Measurements from ENCODE around the gene AOPEP.

The AOPEP gene

DNA sequence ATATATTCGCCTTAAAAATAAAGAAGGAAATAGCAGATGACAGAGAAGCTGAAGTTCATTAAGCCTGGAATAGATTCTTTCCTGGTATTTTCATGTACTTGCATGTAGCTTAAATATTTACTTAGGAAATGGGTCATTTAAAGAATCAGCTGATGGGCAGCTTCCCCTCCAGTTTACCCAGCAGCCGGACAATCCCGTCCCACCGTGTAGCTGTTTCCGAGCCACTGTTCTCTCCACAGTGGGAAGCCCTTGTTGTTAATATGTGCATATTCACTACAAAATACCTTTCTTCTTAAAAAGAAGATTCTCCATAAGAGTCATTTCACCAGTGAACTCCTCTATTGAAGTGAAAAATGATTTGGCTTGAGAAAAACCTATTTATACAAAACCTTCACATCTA lies 404.0 kb downstream of the AOPEP start:
- no peak for DNase-seq

GRCh38 chr9:95131023-95131943 lies 404.8 kb downstream of the AOPEP start:
- no peak for DNase-seq

GRCh38 chr9:95132366-95133324 lies 406.1 kb downstream of the AOPEP start:
- DNase-seq = no peak

DNA sequence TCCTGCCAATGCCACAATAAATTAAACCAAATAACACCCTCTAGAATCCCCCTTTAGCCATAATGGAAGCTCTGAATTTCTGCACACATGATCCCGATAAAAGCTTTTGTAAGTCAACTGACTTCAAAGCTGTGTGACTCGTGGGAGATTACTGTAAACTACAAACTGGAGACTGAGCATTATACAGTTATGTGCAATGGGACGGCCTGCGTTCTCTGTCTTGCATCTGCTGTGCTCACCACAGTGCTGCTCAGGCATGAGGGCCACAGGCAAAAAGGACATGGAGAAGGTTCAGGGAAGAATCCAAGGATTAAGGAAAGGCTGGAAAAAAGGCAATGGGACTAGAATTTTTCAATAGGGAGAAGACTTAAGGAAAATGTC lies 406.8 kb downstream of the AOPEP start:
- DNase-seq = no peak

DNA sequence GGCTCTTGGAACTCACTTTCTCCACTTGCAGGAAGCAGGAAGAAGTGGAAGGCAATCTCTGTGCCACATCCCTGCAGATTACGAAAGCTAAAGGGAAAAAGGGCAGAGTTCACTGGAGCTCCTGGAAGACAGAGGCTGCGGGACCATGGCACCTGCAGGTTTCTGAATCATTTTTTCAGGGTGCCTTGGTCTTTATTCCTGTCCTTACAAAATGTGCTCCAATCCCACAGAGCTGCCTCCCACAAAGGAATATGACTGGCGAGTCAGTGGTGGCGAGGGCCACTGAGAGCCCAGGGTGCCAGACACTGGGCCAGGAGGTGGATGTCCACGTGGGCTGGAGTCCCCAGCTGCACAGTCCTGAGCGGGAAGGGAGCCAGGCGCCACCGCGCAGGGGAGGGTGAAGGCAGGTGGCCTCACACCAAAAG lies 408.0 kb downstream of the AOPEP start:
- DNase-seq = no peak

DNA sequence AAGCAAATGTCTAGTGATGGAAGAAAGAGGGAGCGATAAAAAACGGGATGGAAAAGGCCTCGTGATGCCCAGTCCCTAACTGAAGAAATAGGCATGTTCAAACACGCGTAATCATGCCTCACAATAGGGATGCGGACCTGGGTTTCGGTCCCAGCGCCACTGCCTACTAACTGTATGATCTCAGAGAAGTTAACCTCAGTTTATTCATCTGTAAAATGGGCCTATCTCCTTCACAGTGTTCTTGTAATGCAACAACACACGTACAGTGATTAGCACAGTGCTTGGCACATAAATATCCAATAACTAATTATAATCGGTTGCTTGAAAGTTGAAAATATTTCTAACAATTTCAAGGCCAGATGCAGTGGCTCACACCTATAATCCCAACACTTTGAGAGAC lies 409.3 kb downstream of the AOPEP start:
- DNase-seq = no peak

Measured in NCI-H774 (cell line).